CD4-positive, alpha-beta T cell (primary cell): ENCODE results near the gene TBC1D14. TPM values are rescaled to one million over a fixed set of nuclear protein-coding genes. Genes with fewer than 3 reads are reported as not detected.
A peak's percentile ranks its signal among the peaks of the same experiment; 100 is the strongest.

Source experiments
- ATAC-seq: fragments of 200-7000 bp; cut with Tn5 transposase; one replicate; pipeline ENCODE4 v1.10.0; 2022; ENCODE audit warnings: mild to moderate bottlenecking; ENCODE audit not compliant: poor library complexity
- CTCF ChIA-PET: fragments of 350-600 bp; sonication (Branson Sonifier 250); formaldehyde crosslinking; loops from one replicate; lab custom pipeline; 2021; ENCODE audit warnings: antibody characterized with exemption, inconsistent platforms; lab: Charles Lee
- POLR2A ChIA-PET: fragments of 350-600 bp; sonication (Branson Sonifier 250); formaldehyde crosslinking; loops from one replicate; lab custom pipeline; 2021; ENCODE audit warnings: antibody characterized with exemption, inconsistent platforms; lab: Charles Lee
- DNase-seq, 14 experiments: peaks; one replicate each; pipeline ENCODE4 v3.0.0-alpha.2; 2013 to 2020; ENCODE audit warnings: mixed read lengths in 2 of 14
- H3K27ac ChIP-seq, 2 donors: one replicate each; pipeline versions ENCODE4 v1.5.1 to v1.7.0; 2013; ENCODE audit warnings: low read length in 2 of 2, low read depth in 1 of 2, mild to moderate bottlenecking in 1 of 2
- H3K27me3 ChIP-seq, 2 experiments: 1 replicate in 1 of 2; 2 replicates in 1 of 2; pipeline versions ENCODE4 v1.6.1 to v1.7.0; 2013; ENCODE audit warnings: low read length in 2 of 2, control low read depth in 1 of 2, mild to moderate bottlenecking in 1 of 2, moderate library complexity in 1 of 2; ENCODE audit not compliant: insufficient read depth in 2 of 2, control insufficient read depth in 1 of 2
- H3K36me3 ChIP-seq: one replicate; pipeline ENCODE4 v1.6.1; 2013; ENCODE audit warnings: low read length, control low read depth; ENCODE audit not compliant: insufficient read depth
- H3K4me1 ChIP-seq: one replicate; pipeline ENCODE4 v1.6.1; 2013; ENCODE audit warnings: low read length, control low read depth; ENCODE audit not compliant: insufficient read depth
- H3K4me3 ChIP-seq: one replicate; pipeline ENCODE4 v1.5.1; 2013; ENCODE audit warnings: mild to moderate bottlenecking, low read length, moderate library complexity
- H3K9me3 ChIP-seq, 2 experiments: 1 replicate in 1 of 2; 2 replicates in 1 of 2; pipeline versions ENCODE4 v1.6.1 to v1.7.0; 2013; ENCODE audit warnings: low read length in 2 of 2, mild to moderate bottlenecking in 2 of 2, control low read depth in 1 of 2, moderate library complexity in 1 of 2; ENCODE audit not compliant: control insufficient read depth in 1 of 2, insufficient read depth in 1 of 2
- H3K27ac Mint-ChIP-seq: one replicate; pipeline ENCODE4 v1.8.0; 2020; ENCODE audit warnings: mixed read lengths
- H3K27me3 Mint-ChIP-seq: one replicate; pipeline ENCODE4 v1.8.0; 2021; ENCODE audit warnings: mixed read lengths
- H3K36me3 Mint-ChIP-seq: one replicate; pipeline ENCODE4 v1.8.0; 2021; ENCODE audit warnings: low read depth, mixed read lengths
- H3K4me1 Mint-ChIP-seq: one replicate; pipeline ENCODE4 v1.8.0; 2021; ENCODE audit warnings: low read depth, mixed read lengths
- H3K4me3 Mint-ChIP-seq: one replicate; pipeline ENCODE4 v1.8.0; 2020; ENCODE audit warnings: mild to moderate bottlenecking, mixed read lengths
- H3K9me3 Mint-ChIP-seq: one replicate; pipeline ENCODE4 v1.8.0; 2020; ENCODE audit warnings: mixed read lengths
- intact Hi-C, 2 experiments: fragments of 100-400 bp; cut with DNase I in 1 of 2; cut with micrococcal nuclease in 1 of 2; formaldehyde crosslinking; loops; one replicate each; pipeline versions ENCODE4 v1.15.1 to v1.9.0; 2023 to 2025; cut with DNase I, micrococcal nuclease
- total RNA-seq, 174 experiments: library from RNA in 2 of 174; stranded (reverse) in 2 of 174; gene quantifications; one replicate each; pipeline ENCODE4 v1.2.3 and lab custom pipeline; 2021 to 2026
- TF ChIP-seq, protein P1 (sequence below): fragments of 200-600 bp; IDR thresholded peaks from one replicate; pipeline ENCODE4 v1.8.0; 2022; ENCODE audit warnings: antibody characterized with exemption, mild to moderate bottlenecking

The TBC1D14 gene
- total RNA-seq, 2 experiments from 2014 or later: 31.2 to 34.1 TPM

DNA sequence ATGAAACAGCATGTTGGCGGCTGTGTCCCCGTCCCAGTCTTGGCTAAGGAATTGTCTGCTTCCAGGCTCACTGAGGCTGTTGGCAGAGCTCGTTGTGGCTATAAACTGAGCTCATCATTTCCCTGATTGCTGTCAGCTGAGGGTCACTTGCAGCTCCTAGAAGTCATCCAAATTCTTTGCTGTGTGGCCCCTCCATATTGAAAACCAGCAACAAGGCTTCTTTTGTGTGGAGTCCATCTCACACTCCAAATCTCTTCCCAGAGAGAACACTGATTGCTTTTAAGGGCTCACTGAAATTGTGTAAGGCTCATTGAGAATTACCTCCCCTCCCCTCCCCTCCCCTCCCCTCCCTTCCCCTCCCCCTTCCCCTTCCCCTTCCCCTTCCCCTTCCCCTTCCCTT is 23.3 kb downstream of the TBC1D14 start:
- no peaks in the 10 kb centered on the region for H3K27me3 ChIP-seq
- ChIA-PET POLR2A (no interaction called here), CTCF (no interaction called here)
- Mint-ChIP-seq H3K4me3 (no peak overlapping the region), H3K36me3 (peaks cover 48% of the 10 kb centered on the region), H3K9me3 (no peaks in the 10 kb centered on the region), H3K4me1 (peaks cover 71% of the 10 kb centered on the region), H3K27me3 (no peaks in the 10 kb centered on the region), H3K27ac (peak overlapping the region; percentile 49)
- intact Hi-C loops: no loop called here
- no peak for ATAC-seq
- H3K9me3 ChIP-seq: no peaks in the 10 kb centered on the region
- TF ChIP-seq, protein P1, sequence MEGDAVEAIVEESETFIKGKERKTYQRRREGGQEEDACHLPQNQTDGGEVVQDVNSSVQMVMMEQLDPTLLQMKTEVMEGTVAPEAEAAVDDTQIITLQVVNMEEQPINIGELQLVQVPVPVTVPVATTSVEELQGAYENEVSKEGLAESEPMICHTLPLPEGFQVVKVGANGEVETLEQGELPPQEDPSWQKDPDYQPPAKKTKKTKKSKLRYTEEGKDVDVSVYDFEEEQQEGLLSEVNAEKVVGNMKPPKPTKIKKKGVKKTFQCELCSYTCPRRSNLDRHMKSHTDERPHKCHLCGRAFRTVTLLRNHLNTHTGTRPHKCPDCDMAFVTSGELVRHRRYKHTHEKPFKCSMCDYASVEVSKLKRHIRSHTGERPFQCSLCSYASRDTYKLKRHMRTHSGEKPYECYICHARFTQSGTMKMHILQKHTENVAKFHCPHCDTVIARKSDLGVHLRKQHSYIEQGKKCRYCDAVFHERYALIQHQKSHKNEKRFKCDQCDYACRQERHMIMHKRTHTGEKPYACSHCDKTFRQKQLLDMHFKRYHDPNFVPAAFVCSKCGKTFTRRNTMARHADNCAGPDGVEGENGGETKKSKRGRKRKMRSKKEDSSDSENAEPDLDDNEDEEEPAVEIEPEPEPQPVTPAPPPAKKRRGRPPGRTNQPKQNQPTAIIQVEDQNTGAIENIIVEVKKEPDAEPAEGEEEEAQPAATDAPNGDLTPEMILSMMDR: no peak
- no peak overlapping the region for H3K4me3 ChIP-seq
- no peak overlapping the region for H3K27ac ChIP-seq
- H3K36me3 ChIP-seq: peaks cover 9% of the 10 kb centered on the region
- no peak for DNase-seq
- peaks cover 61% of the 10 kb centered on the region for H3K4me1 ChIP-seq

DNA sequence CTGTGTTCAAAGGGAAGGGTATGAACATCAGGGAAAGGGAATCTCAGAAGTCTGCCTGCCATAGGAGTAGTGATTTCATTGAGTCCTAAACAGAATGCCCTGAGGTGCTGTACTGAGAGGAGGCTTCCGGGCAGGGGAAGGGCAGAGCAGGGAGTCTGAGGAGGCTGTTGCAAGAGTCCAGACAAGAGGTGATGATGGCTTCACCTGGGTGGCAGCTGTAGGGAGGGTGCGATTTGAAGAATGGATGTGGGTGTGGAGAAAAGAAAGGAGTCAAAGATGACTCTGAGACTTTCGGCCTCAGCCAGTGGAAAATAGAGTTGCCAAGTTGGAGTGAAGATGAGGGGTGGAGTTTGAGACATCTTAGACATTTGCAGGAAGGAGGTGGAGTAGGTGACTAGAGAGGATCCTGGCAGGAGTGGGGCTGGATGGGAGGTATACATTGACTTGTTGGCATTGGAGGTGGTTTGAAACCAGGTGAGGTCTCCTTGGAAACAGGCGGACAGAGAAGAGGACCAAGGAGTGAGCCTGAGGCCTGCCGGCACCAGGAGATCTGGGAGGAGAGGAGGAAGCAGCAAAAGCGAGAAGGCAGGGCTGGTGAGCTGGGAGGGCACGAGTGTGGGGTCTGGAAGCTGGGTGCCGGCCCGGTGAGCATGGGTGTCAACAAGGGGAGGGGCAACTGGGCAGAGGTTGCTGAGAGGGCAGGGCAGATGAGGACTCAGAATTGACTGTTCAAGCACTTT is 24.2 kb downstream of the TBC1D14 start:
- Histone ChIP-seq H3K4me1 (peaks cover 61% of the 10 kb centered on the region), H3K9me3 (no peaks in the 10 kb centered on the region), H3K27me3 (no peaks in the 10 kb centered on the region), H3K4me3 (no peak overlapping the region), H3K27ac (no peak overlapping the region), H3K36me3 (peaks cover 13% of the 10 kb centered on the region)
- H3K4me1 Mint-ChIP-seq: peaks cover 64% of the 10 kb centered on the region
- intact Hi-C loops: no loop called here
- TF ChIP-seq, protein P1: no peak
- H3K36me3 Mint-ChIP-seq: peaks cover 47% of the 10 kb centered on the region
- ATAC-seq: no peak
- no peaks in the 10 kb centered on the region for H3K9me3 Mint-ChIP-seq
- H3K4me3 Mint-ChIP-seq: peak overlapping the region; percentile 2
- DNase-seq: no peak
- H3K27me3 Mint-ChIP-seq: no peaks in the 10 kb centered on the region
- POLR2A ChIA-PET: no interaction called here
- H3K27ac Mint-ChIP-seq: peak overlapping the region; percentile 52
- CTCF ChIA-PET: interaction anchor here (1.2 to 1.5 kb wide), 2 partner anchors 8 to 23 kb away, joined by 3 to 4 read pairs; no protein-coding TSS in a partner anchor

DNA sequence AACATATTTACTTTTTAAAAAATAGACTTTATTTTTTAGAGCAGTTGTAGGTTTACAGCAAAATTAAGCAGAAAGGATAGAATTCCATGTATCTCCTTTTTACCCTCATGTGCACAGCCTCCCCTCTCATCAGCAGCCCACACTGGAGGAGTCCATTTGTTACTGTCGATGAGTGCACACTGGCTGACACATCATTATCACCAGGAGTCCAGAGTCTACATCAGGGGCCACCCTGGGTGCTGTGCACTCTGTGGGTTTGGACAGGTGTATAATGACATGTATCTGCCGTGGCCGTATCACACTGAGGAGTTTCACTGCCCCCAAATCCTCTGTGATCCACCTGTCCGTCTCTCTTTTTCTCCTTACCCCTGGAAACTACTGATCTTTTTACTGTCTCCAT is 26.3 kb downstream of the TBC1D14 start:
- ATAC-seq (no peak), DNase-seq (no peak)
- Histone ChIP-seq H3K27ac (no peak overlapping the region), H3K27me3 (no peaks in the 10 kb centered on the region), H3K36me3 (peaks cover 13% of the 10 kb centered on the region), H3K4me1 (peaks cover 65% of the 10 kb centered on the region), H3K4me3 (no peak overlapping the region), H3K9me3 (no peaks in the 10 kb centered on the region)
- Mint-ChIP-seq H3K9me3 (no peaks in the 10 kb centered on the region), H3K27me3 (no peaks in the 10 kb centered on the region), H3K36me3 (peaks cover 43% of the 10 kb centered on the region), H3K4me3 (no peak overlapping the region), H3K27ac (peak overlapping the region; percentile 95), H3K4me1 (peaks cover 69% of the 10 kb centered on the region)
- ChIA-PET CTCF (interaction anchor here (1.1 kb wide), 1 partner anchor 19 kb away, joined by 5 read pairs; no protein-coding TSS in a partner anchor), POLR2A (no interaction called here)
- TF ChIP-seq, protein P1: no peak
- intact Hi-C loops: no loop called here
